ENCODE measurements around the gene TMEM126B.

Gene TMEM126B

GRCh38 chr11:85685820-85686459 is 57.5 kb downstream of the TMEM126B start, which contains the start of gene CCDC89:
CCDC89 (minus strand) TSS chr11:85686195; CDS start chr11:85686130, 65 bp downstream.
- DNase-seq = peak; percentile 89

Data from NCI-H2227 treated with DMSO at 0.1 percent for 48 hours (cell line).